ENCODE data around the gene NSUN5.
"Not testable (repeated sequence)": the region's sequence is repeated elsewhere in the genome, so short reads cannot be mapped to it uniquely, and the experiment has no call there.

The NSUN5 gene

GRCh38 chr7:73266719-73267368 is 41.8 kb downstream of the NSUN5 start:
- H3K27me3 Mint-ChIP-seq; H3K4me3 Mint-ChIP-seq; H3K36me3 Mint-ChIP-seq; H3K4me1 Mint-ChIP-seq (ENCODE audit: low read depth); H3K27ac Mint-ChIP-seq; H3K9me3 Mint-ChIP-seq (ENCODE audit: low read depth): not testable (repeated sequence)

- not testable (repeated sequence) for H3K4me3 Mint-ChIP-seq; H3K9me3 Mint-ChIP-seq (ENCODE audit: low read depth); H3K27me3 Mint-ChIP-seq; H3K4me1 Mint-ChIP-seq (ENCODE audit: low read depth); H3K27ac Mint-ChIP-seq; H3K36me3 Mint-ChIP-seq
Observed at GRCh38 chr7:73262416-73262815, 46.2 kb downstream of the NSUN5 start.
